ENCODE measurements around the gene C16orf95. TPM values are rescaled to one million over a fixed set of nuclear protein-coding genes. Genes with fewer than 3 reads are reported as not detected.

Gene C16orf95
- total RNA-seq, 2 experiments from 2014 or later: 5.6 to 12.8 TPM

DNA sequence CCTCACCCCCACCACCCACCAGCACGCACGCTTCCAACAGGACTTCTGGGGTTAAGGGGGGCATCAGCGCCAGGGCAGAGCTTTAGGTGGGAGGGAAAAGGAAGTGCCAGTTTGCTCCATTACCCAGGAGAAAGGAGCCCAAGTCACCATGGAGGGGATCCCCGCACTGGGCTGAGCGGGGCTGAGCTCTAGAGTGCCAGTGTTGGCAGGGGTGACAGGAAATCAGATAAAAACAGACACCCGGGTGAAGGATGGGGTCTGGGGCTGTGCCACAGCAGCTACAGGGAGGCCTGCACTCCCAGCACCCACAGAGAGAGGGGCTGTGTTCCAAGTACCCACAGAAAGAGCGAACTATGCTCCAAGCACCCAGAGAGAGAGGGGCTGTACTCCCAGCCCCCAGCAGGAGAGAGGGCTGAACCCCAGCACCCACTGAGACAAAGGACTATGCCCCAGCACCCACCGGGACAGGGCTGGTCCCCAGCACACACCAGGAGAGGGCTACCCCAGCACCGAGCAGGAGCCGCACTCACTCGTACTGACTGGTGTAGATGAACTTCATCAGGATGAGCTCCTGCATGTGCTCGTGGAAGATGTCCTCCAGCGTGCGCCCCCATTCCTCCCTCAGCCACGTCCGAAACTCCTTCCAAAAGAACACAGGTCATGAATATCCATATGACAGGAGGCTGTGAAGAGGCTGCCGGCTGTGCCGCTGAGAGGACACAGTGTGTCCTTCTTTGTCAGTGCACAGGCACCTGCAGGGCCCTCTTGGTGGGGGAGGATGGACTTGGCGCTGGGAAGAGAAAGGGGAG, 18.6 kb upstream of the C16orf95 start:
- H3K27me3 Mint-ChIP-seq: no peaks in the 10 kb centered on the region
- CTCF ChIA-PET: no interaction called here
- intact Hi-C loops (cut with DNase I, micrococcal nuclease): no loop called here
- H3K27ac Mint-ChIP-seq: peak overlapping the region; percentile 37
- POLR2A ChIA-PET: no interaction called here
- no peaks in the 10 kb centered on the region for H3K9me3 Mint-ChIP-seq (ENCODE audit: low read depth)
- ATAC-seq (no peak), DNase-seq (no peak)
- no peak overlapping the region for H3K4me3 Mint-ChIP-seq
- peaks cover 9% of the 10 kb centered on the region for H3K4me1 Mint-ChIP-seq
- H3K36me3 Mint-ChIP-seq (ENCODE audit: low read depth): peaks cover 39% of the 10 kb centered on the region

DNA sequence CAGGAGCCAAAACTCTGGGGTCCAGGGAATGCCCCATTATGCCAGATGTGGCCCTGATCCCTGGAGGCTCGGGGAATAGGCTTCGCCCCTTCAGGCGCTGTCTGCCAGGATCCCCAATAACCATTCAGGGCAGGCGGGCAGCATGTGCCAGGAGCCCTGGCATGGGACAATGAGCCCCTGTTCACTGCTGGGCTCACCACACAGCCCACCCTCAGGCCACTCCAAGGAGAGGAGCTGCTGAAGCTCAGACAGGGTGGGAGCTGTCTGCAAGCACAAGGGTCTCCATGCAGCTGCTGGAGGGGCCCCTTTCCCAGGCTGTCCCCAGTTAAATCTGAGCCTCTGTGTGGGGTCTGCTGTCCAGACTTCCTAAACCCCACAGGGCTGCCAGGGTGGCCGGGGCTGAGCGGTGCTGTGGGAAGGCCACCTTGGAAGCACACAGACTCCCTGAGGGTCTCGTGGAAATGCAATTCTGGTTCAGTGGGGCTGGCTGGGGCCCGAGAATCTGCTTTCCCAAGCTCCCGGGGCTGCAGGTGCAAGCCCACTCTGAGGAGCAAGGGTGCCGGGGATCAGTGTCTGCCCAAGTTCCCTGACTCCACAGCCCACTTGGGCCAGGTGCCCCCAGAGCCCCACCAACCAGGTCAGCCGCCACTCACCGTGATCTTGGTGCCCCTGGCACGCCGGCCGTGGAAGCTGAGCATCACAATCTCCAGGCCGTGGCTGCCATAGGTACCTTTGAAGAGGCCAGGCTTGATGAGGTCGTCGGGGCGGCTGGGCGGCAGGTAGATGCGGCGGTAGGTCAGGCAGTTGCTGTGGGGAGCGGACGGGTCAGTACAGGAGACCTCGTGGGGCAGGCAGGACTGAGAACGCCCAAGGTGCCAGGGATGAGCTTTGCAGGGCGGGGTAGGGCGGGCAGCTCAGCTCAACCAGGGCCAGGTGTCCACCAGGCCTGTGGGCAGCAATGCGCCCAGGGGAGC, 17.7 kb upstream of the C16orf95 start:
- Mint-ChIP-seq H3K36me3 (ENCODE audit: low read depth) (peaks cover 40% of the 10 kb centered on the region), H3K27me3 (no peaks in the 10 kb centered on the region), H3K27ac (no peak overlapping the region), H3K4me1 (peaks cover 9% of the 10 kb centered on the region), H3K9me3 (ENCODE audit: low read depth) (no peaks in the 10 kb centered on the region), H3K4me3 (no peak overlapping the region)
- DNase-seq: no peak
- intact Hi-C loops (cut with DNase I, micrococcal nuclease): no loop called here
- POLR2A ChIA-PET: no interaction called here
- no peak for ATAC-seq
- CTCF ChIA-PET: interaction anchor here (0.9 kb wide), 1 partner anchor 11 kb away, joined by 3 read pairs; no protein-coding TSS in a partner anchor

DNA sequence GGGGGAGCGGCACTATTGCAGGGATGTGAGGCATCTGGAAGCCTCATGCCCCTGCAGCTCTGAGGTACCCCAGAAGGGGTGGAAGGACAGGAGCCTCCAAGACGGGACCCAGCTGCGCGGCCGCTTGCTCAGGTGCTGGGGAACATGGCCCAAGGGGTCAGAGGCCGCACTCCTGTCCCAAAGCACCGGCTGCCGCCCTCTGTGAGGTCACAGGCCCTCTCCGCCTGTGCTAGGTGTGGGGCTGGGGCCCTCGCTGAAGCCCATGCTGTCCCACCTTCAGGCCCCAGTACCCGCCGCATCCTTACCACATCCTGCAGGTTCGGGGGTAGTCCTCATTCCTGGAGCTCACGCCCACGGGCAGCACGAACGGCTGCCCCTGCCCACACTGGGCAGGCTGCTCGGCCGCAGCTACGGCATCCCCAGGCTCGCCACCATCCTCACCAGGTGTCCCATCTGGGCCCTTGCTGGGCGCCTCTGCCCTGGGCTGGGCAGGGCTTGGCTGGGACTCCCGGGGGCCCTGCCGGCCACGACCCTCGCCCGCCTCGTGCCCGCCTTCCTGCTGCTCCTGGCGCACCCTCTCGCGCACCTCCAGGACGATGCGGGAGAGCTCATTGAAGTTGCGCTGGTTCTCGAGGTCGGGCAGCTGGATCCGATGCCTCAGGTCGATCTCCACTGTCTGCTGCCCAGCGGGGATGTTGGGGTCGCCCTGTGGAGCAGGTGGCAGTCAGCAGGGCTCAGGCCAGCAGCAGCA, 16.6 kb upstream of the C16orf95 start:
- no peaks in the 10 kb centered on the region for H3K9me3 Mint-ChIP-seq (ENCODE audit: low read depth)
- H3K4me3 Mint-ChIP-seq: no peak overlapping the region
- H3K4me1 Mint-ChIP-seq: peaks cover 7% of the 10 kb centered on the region
- DNase-seq (no peak), ATAC-seq (no peak)
- H3K36me3 Mint-ChIP-seq (ENCODE audit: low read depth): peaks cover 30% of the 10 kb centered on the region
- H3K27ac Mint-ChIP-seq: no peak overlapping the region
- ChIA-PET CTCF (no interaction called here), POLR2A (no interaction called here)
- intact Hi-C loops (cut with DNase I, micrococcal nuclease): no loop called here
- no peaks in the 10 kb centered on the region for H3K27me3 Mint-ChIP-seq

DNA sequence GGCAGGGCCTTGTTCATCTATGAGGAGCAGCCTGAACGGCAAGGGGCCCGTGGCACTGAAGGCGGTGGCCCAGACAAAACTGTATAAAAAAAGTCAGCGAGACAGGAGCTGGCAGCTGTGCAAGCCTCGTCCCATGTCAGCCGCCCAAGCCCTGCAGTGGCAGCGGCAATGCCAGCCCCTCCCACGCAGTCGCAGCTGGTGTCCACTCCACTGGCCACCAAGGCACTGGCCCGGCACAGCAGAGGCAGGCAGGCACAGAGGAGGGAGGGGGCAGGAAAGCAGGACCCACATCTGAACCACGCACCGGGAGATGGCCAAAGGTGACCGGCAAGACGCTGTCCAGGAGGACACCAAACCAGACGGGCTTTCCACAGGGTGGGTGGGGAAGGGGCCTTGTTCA, 15.9 kb upstream of the C16orf95 start:
- intact Hi-C loops (cut with DNase I, micrococcal nuclease): no loop called here
- ChIA-PET CTCF (no interaction called here), POLR2A (no interaction called here)
- H3K4me1 Mint-ChIP-seq: peaks cover 6% of the 10 kb centered on the region
- ATAC-seq (no peak), DNase-seq (no peak)
- no peak overlapping the region for H3K27ac Mint-ChIP-seq
- no peaks in the 10 kb centered on the region for H3K9me3 Mint-ChIP-seq (ENCODE audit: low read depth)
- H3K4me3 Mint-ChIP-seq: no peak overlapping the region
- H3K36me3 Mint-ChIP-seq (ENCODE audit: low read depth): peaks cover 28% of the 10 kb centered on the region
- H3K27me3 Mint-ChIP-seq: no peaks in the 10 kb centered on the region

DNA sequence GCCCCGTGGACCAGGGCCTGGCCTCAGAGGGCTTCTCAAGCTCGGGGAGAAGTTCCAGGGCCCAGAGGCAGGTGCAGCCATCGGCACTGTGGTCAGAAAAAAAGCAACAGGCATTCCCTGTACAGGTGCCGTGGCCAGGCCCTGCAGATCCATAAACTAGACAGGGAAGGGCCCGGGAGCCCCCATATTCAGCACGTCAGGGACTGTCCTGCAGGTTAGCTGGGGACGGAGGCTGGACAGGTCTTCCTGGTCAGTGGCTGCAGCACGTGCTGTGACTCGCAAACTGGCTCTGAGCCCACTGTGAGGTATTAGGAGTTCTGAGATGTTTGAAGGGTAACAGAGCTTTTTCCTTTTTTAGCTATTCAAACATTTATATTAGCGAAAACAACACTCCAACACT, 15.0 kb upstream of the C16orf95 start:
- ChIA-PET CTCF (no interaction called here), POLR2A (interaction anchor here (1.4 kb wide), 1 partner anchor 15 kb away, joined by 3 read pairs; the partner anchor contains the start of gene C16orf95)
- Mint-ChIP-seq H3K4me3 (no peak overlapping the region), H3K36me3 (ENCODE audit: low read depth) (peaks cover 22% of the 10 kb centered on the region), H3K27ac (no peak overlapping the region), H3K9me3 (ENCODE audit: low read depth) (no peaks in the 10 kb centered on the region), H3K27me3 (no peaks in the 10 kb centered on the region), H3K4me1 (peaks cover under 1% of the 10 kb centered on the region)
- intact Hi-C loops (cut with DNase I, micrococcal nuclease): no loop called here
- no peak for DNase-seq
- no peak for ATAC-seq

DNA sequence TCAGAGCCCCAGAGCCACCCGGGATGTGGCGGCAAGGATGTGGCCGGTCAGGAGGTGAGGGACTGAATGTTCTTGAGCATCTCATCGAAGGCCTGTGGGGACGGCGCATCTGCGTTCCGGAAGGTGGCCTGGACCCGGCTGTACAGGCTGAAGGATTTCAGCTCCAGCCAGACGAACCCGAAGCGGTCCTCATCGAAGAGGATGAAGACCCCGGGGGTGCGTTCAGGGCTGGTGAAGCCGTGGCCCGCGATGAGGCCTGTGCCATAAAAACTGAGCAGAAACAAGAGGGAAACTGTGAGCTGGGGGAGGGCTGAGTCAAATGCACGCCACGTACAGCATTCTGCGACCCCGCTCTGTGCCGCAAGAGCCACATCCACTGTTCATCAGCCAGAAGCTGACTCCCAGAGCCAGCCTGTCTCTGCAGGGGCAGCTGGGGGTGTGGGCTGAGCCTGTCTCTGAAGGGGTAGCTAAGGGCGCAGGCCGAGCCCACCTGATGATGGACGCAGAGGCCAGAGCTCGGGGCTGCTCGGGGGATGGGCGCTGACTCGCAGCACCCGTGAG, 14.1 kb upstream of the C16orf95 start:
- intact Hi-C loops (cut with DNase I, micrococcal nuclease): no loop called here
- ChIA-PET CTCF (interaction anchor here (0.6 to 1.0 kb wide), 2 partner anchors 13 to 410 kb away, joined by 3 read pairs; no protein-coding TSS in a partner anchor), POLR2A (interaction anchor here (1.4 kb wide), 1 partner anchor 14 kb away, joined by 3 read pairs; the partner anchor contains the start of gene C16orf95)
- H3K27me3 Mint-ChIP-seq: no peaks in the 10 kb centered on the region
- ATAC-seq: no peak
- peaks cover 21% of the 10 kb centered on the region for H3K36me3 Mint-ChIP-seq (ENCODE audit: low read depth)
- no peak overlapping the region for H3K4me3 Mint-ChIP-seq
- H3K4me1 Mint-ChIP-seq: no peaks in the 10 kb centered on the region
- no peaks in the 10 kb centered on the region for H3K9me3 Mint-ChIP-seq (ENCODE audit: low read depth)
- H3K27ac Mint-ChIP-seq: no peak overlapping the region
- no peak for DNase-seq

DNA sequence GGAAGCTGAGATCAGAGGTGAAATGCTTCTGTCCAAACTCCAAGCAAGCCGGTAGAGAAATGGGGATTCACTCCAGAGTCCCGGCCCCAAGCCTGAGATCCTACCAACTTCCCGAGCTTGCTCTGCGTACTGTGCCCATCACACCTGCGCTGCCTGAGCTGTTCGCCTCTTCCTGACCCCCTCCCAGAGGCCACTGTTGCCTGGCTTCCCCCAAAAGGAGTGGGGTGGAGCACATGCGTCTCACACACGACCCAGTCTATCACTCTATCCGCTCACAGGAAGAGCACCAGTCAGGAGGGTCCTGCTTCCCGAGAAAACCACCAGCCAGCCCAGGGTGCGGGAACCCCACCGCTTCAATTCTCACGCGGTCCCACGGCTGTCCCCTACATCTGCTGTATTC, 13.5 kb upstream of the C16orf95 start:
- peaks cover 20% of the 10 kb centered on the region for H3K36me3 Mint-ChIP-seq (ENCODE audit: low read depth)
- no peak for DNase-seq
- POLR2A ChIA-PET: no interaction called here
- H3K4me1 Mint-ChIP-seq: no peaks in the 10 kb centered on the region
- CTCF ChIA-PET: interaction anchor here (0.6 to 1.0 kb wide), 2 partner anchors 12 to 409 kb away, joined by 3 read pairs; no protein-coding TSS in a partner anchor
- no peaks in the 10 kb centered on the region for H3K9me3 Mint-ChIP-seq (ENCODE audit: low read depth)
- ATAC-seq: no peak
- H3K27me3 Mint-ChIP-seq: no peaks in the 10 kb centered on the region
- intact Hi-C loops (cut with DNase I, micrococcal nuclease): no loop called here
- no peak overlapping the region for H3K4me3 Mint-ChIP-seq
- H3K27ac Mint-ChIP-seq: no peak overlapping the region

DNA sequence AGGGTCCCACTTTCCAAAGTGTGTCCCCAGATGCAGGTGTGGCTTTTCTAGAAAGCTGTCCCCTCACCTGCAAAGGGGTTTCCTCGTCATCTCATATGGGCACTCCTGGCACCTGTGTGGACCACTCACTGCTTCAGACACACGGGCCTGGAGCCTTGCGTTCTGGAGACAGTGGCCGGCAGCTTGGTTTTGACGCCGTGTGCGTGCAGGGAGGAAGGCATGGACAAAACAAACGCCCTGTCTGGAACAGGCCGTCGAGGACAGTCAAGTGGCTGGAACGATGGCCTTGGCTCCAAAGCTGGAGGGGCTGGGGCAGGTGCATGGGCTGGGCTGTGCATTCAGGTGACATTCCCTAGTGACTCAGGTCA, 13.0 kb upstream of the C16orf95 start:
- CTCF ChIA-PET: interaction anchor here (1.0 kb wide), 1 partner anchor 12 kb away, joined by 3 read pairs; no protein-coding TSS in a partner anchor
- Mint-ChIP-seq H3K4me3 (no peak overlapping the region), H3K27ac (no peak overlapping the region)

DNA sequence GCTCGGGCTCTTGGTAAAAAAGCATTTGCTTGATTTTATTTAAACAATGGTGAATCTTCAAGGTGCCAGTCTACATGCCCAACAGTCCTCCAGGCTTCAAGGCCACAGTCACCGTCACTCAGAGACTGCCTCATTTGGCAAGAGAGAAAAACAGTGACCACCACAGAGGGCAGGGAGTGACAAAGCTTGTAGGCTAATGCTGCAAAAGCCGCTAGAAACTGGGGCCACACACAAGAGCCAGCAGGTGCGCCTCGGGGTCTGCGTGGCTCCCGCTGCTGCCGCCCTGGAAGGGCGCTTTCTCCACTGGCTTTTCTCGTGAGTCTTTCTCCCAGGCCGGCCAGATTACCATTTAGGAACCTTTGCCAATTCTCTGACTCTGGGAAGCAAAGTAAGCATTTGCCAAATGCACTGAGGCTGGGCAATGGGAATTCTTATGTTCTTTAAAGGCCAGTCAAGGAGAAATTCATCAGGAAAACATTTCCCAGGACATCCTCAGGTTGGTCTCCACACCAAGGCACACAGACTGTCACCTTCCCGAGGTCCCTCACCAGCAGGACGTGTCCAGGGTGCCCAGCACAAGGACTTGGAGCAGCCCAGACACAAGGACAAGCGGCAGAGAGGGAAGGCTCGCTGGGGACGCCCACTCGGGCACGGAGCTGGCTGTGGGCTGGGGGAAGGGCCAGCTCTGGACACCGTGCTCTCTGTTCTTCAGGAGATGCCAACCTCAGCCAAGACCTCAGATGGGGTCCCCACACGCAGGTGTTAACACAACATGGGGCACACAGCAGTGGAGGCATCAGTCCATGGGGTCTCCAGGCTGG, 12.5 kb upstream of the C16orf95 start:
- DNase-seq (no peak), ATAC-seq (no peak)
- H3K4me3 Mint-ChIP-seq: no peak overlapping the region
- H3K4me1 Mint-ChIP-seq: no peaks in the 10 kb centered on the region
- H3K9me3 Mint-ChIP-seq (ENCODE audit: low read depth): no peaks in the 10 kb centered on the region
- no peak overlapping the region for H3K27ac Mint-ChIP-seq
- H3K27me3 Mint-ChIP-seq: no peaks in the 10 kb centered on the region
- ChIA-PET CTCF (no interaction called here), POLR2A (no interaction called here)
- peaks cover 16% of the 10 kb centered on the region for H3K36me3 Mint-ChIP-seq (ENCODE audit: low read depth)
- intact Hi-C loops (cut with DNase I, micrococcal nuclease): no loop called here

More for the DNA sequence above, 13.0 kb upstream of the C16orf95 start:
- intact Hi-C loops (cut with DNase I, micrococcal nuclease): no loop called here
- Mint-ChIP-seq H3K9me3 (ENCODE audit: low read depth) (no peaks in the 10 kb centered on the region), H3K4me1 (no peaks in the 10 kb centered on the region), H3K36me3 (ENCODE audit: low read depth) (peaks cover 19% of the 10 kb centered on the region), H3K27me3 (no peaks in the 10 kb centered on the region)
- ATAC-seq (no peak), DNase-seq (no peak)
- POLR2A ChIA-PET: no interaction called here

DNA sequence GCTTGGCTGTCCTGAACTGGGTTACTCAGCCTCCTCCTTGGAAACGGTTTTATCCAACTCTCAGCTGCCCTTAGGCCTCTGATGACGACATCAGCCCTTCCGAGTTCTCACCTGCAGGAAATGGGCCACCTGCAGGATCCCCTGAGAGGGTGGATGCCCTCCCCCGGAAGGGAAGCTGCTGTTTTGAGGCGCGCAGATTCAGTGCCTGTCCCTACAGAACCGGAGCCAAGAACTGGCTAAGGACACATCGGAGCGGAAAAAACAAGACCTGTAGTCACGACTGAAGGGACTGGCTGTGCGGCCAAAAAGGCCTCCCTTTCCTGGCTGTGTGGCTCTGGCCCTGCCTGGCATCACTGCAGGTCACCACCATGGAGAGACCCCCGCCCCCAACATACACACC, 11.7 kb upstream of the C16orf95 start:
- ATAC-seq (no peak), DNase-seq (no peak)
- POLR2A ChIA-PET: no interaction called here
- Mint-ChIP-seq H3K4me3 (no peak overlapping the region), H3K4me1 (no peaks in the 10 kb centered on the region), H3K27ac (no peak overlapping the region), H3K27me3 (no peaks in the 10 kb centered on the region), H3K36me3 (ENCODE audit: low read depth) (peaks cover 13% of the 10 kb centered on the region), H3K9me3 (ENCODE audit: low read depth) (no peaks in the 10 kb centered on the region)
- CTCF ChIA-PET: interaction anchor here (1.0 kb wide), 1 partner anchor 120 kb away, joined by 4 read pairs; no protein-coding TSS in a partner anchor
- intact Hi-C loops (cut with DNase I, micrococcal nuclease): no loop called here
